Muscle layer of duodenum (tissue), 2 donors: ENCODE data around the gene INSL3.
A peak's percentile ranks its signal among the peaks of the same experiment; 100 is the strongest.
"Not testable (repeated sequence)": the region's sequence is repeated elsewhere in the genome, so short reads cannot be mapped to it uniquely, and the experiment has no call there.

Experiments used
- H3K27ac ChIP-seq: one replicate; pipeline ENCODE4 v1.7.0; 2013; ENCODE audit warnings: mild to moderate bottlenecking, low read length
- H3K27me3 ChIP-seq: one replicate; pipeline ENCODE4 v1.7.0; 2013; ENCODE audit warnings: low read depth, mild to moderate bottlenecking, control low read depth, low read length
- H3K36me3 ChIP-seq, 2 donors: one replicate each; pipeline ENCODE4 v1.7.0; 2013; ENCODE audit warnings: low read length in 2 of 2, control low read depth in 1 of 2, mild to moderate bottlenecking in 1 of 2; ENCODE audit not compliant: insufficient read depth in 2 of 2, control insufficient read depth in 1 of 2
- H3K4me1 ChIP-seq, 2 donors: one replicate each; pipeline ENCODE4 v1.7.0; 2013; ENCODE audit warnings: low read length in 2 of 2, mild to moderate bottlenecking in 2 of 2, control low read depth in 1 of 2, moderate library complexity in 1 of 2; ENCODE audit not compliant: insufficient read depth in 2 of 2, control insufficient read depth in 1 of 2
- H3K4me3 ChIP-seq, 2 donors: one replicate each; pipeline ENCODE4 v1.7.0; 2013; ENCODE audit warnings: low read length in 2 of 2, low read depth in 1 of 2, mild to moderate bottlenecking in 1 of 2
- H3K9me3 ChIP-seq, 2 donors: one replicate each; pipeline ENCODE4 v1.7.0; 2013; ENCODE audit warnings: low read length in 2 of 2, control low read depth in 1 of 2, mild to moderate bottlenecking in 1 of 2; ENCODE audit not compliant: control insufficient read depth in 1 of 2
- donor health status: healthy.

INSL3 gene

GRCh38 chr19:17794412-17794730 is 26.9 kb downstream of the INSL3 start:
- peaks cover 23% of the 10 kb centered on the region for H3K27me3 ChIP-seq
- H3K36me3 ChIP-seq: no peaks in the 10 kb centered on the region
- H3K4me1 ChIP-seq: no peaks in the 10 kb centered on the region
- H3K9me3 ChIP-seq: no peaks in the 10 kb centered on the region
- no peak overlapping the region for H3K27ac ChIP-seq
- H3K4me3 ChIP-seq: no peak overlapping the region

- Histone ChIP-seq H3K27ac (no peak overlapping the region), H3K4me3 (no peak overlapping the region), H3K27me3 (peaks cover 16% of the 10 kb centered on the region), H3K4me1 (no peaks in the 10 kb centered on the region), H3K9me3 (no peaks in the 10 kb centered on the region), H3K36me3 (no peaks in the 10 kb centered on the region)
Measured at GRCh38 chr19:17790059-17790780, 31.1 kb downstream of the INSL3 start.

GRCh38 chr19:17788632-17789031 is 32.7 kb downstream of the INSL3 start:
- H3K27me3 ChIP-seq: peaks cover 1% of the 10 kb centered on the region

GRCh38 chr19:17787274-17787913 is 33.9 kb downstream of the INSL3 start:
- Histone ChIP-seq H3K27me3 (no peaks in the 10 kb centered on the region), H3K27ac (no peak overlapping the region), H3K36me3 (no peaks in the 10 kb centered on the region), H3K4me3 (no peak overlapping the region), H3K4me1 (no peaks in the 10 kb centered on the region), H3K9me3 (no peaks in the 10 kb centered on the region)

More at GRCh38 chr19:17788632-17789031, 32.7 kb downstream of the INSL3 start:
- Histone ChIP-seq H3K27ac (no peak overlapping the region), H3K36me3 (no peaks in the 10 kb centered on the region), H3K9me3 (no peaks in the 10 kb centered on the region), H3K4me1 (no peaks in the 10 kb centered on the region), H3K4me3 (no peak overlapping the region)

- Histone ChIP-seq H3K4me3 (no peak overlapping the region), H3K27me3 (no peaks in the 10 kb centered on the region), H3K9me3 (no peaks in the 10 kb centered on the region), H3K36me3 (no peaks in the 10 kb centered on the region), H3K27ac (no peak overlapping the region), H3K4me1 (no peaks in the 10 kb centered on the region)
Measured at GRCh38 chr19:17784201-17785008, 36.9 kb downstream of the INSL3 start.

- H3K27me3 ChIP-seq, H3K4me3 ChIP-seq, H3K36me3 ChIP-seq, H3K9me3 ChIP-seq, H3K4me1 ChIP-seq, H3K27ac ChIP-seq: not testable (repeated sequence)
Measured at GRCh38 chr19:17783721-17784120, 37.6 kb downstream of the INSL3 start.

GRCh38 chr19:17780781-17781180 is 40.5 kb downstream of the INSL3 start:
- Histone ChIP-seq H3K27me3 (no peaks in the 10 kb centered on the region), H3K4me1 (peaks cover 0 to 9% of the 10 kb centered on the region in 2 donors), H3K27ac (no peak overlapping the region), H3K36me3 (no peaks in the 10 kb centered on the region), H3K9me3 (no peaks in the 10 kb centered on the region), H3K4me3 (no peak overlapping the region)

- H3K27ac ChIP-seq: no peak overlapping the region
- no peaks in the 10 kb centered on the region for H3K9me3 ChIP-seq
- no peaks in the 10 kb centered on the region for H3K36me3 ChIP-seq
- H3K4me3 ChIP-seq: peak overlapping the region in 1 of 2 donors; percentile 14
- peaks cover 0 to 9% of the 10 kb centered on the region in 2 donors for H3K4me1 ChIP-seq
- H3K27me3 ChIP-seq: no peaks in the 10 kb centered on the region
Measured at GRCh38 chr19:17778968-17779929, 42.1 kb downstream of the INSL3 start.

GRCh38 chr19:17778251-17778967 is 42.9 kb downstream of the INSL3 start:
- Histone ChIP-seq H3K36me3 (no peaks in the 10 kb centered on the region), H3K4me3 (peak overlapping the region in 1 of 2 donors; percentile 14), H3K9me3 (no peaks in the 10 kb centered on the region), H3K27ac (no peak overlapping the region), H3K4me1 (peaks cover 0 to 9% of the 10 kb centered on the region in 2 donors), H3K27me3 (no peaks in the 10 kb centered on the region)

- not testable (repeated sequence) for H3K36me3 ChIP-seq, H3K9me3 ChIP-seq, H3K4me1 ChIP-seq, H3K27me3 ChIP-seq, H3K27ac ChIP-seq, H3K4me3 ChIP-seq
Measured at GRCh38 chr19:17777840-17778239, 43.5 kb downstream of the INSL3 start.
